Testis (tissue), 2 donors: Measurements from ENCODE around the gene C17orf113.

Experiments
- POLR2A ChIP-seq: fragments of 450-650 bp; IDR thresholded peaks from one replicate; pipeline ENCODE4 v1.6.1; 2017; ENCODE audit warnings: antibody characterized with exemption, mild to moderate bottlenecking, moderate library complexity
- TF ChIP-seq, protein P1 (sequence below), 3 experiments: fragments of 450-650 bp in 2 of 3; fragments of 200-600 bp in 1 of 3; sonication (generic) in 1 of 3; IDR thresholded peaks; one replicate each; pipeline ENCODE4 v1.5.1; 2016 to 2019; ENCODE audit warnings: antibody characterized with exemption in 3 of 3, mild to moderate bottlenecking in 2 of 3, moderate library complexity in 1 of 3

DNA sequence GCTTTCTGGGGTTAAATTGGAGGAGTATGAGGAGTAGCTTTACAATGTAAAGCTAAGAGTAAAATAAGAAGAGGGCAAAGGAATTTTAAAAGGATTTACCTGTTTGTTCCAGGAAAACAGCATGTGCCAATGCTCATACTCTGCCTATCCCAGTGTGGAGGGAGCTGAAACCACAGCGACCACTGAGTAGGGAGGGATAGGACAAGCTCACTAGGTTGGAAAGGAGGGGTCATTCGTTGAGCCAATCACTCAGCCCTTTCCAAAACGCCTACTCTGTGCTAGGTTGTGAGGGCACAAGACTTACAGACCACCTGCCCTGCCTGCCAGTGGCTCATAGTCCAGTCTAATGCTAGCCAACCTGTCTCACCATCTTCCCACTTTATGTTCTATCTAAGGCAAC lies 32.1 kb downstream of the C17orf113 start:
- TF ChIP-seq, protein P1, sequence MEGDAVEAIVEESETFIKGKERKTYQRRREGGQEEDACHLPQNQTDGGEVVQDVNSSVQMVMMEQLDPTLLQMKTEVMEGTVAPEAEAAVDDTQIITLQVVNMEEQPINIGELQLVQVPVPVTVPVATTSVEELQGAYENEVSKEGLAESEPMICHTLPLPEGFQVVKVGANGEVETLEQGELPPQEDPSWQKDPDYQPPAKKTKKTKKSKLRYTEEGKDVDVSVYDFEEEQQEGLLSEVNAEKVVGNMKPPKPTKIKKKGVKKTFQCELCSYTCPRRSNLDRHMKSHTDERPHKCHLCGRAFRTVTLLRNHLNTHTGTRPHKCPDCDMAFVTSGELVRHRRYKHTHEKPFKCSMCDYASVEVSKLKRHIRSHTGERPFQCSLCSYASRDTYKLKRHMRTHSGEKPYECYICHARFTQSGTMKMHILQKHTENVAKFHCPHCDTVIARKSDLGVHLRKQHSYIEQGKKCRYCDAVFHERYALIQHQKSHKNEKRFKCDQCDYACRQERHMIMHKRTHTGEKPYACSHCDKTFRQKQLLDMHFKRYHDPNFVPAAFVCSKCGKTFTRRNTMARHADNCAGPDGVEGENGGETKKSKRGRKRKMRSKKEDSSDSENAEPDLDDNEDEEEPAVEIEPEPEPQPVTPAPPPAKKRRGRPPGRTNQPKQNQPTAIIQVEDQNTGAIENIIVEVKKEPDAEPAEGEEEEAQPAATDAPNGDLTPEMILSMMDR (IDR thresholded peaks at IDR 0.05): no peak
- TF ChIP-seq POLR2A: no peak
